Neural crest cell (in vitro differentiated cells): ENCODE measurements around the gene ECI1. TPM values are rescaled to one million over a fixed set of nuclear protein-coding genes. Genes with fewer than 3 reads are reported as not detected.
"Not testable (repeated sequence)": the region's sequence is repeated elsewhere in the genome, so short reads cannot be mapped to it uniquely, and the experiment has no call there.

Source experiments
- DNase-seq: peaks from one replicate; pipeline ENCODE4 v3.0.0; 2021; ENCODE audit warnings: low read depth, mixed read lengths, low spot score
- H3K27ac Mint-ChIP-seq: one replicate; pipeline ENCODE4 v1.8.0; 2021; ENCODE audit warnings: mild to moderate bottlenecking, mixed read lengths; ENCODE audit not compliant: unreplicated experiment
- H3K27me3 Mint-ChIP-seq: 2 replicates; pipeline ENCODE4 v1.8.0; 2021; ENCODE audit warnings: low read depth, mild to moderate bottlenecking, mixed read lengths
- H3K36me3 Mint-ChIP-seq: 2 replicates; pipeline ENCODE4 v1.8.0; 2021; ENCODE audit warnings: low read depth, mild to moderate bottlenecking, mixed read lengths
- H3K4me1 Mint-ChIP-seq: 2 replicates; pipeline ENCODE4 v1.8.0; 2021; ENCODE audit warnings: mixed read lengths
- H3K4me3 Mint-ChIP-seq: one replicate; pipeline ENCODE4 v1.8.0; 2021; ENCODE audit warnings: mild to moderate bottlenecking, mixed read lengths
- H3K9me3 Mint-ChIP-seq: 2 replicates; pipeline ENCODE4 v1.8.0; 2021; ENCODE audit warnings: mixed read lengths
- total RNA-seq: library from RNA; stranded (reverse); gene quantifications from 2 replicates; pipeline ENCODE4 v1.2.1, GENCODE V29; 2021
- TF ChIP-seq, protein P1 (sequence below): fragments of 200-600 bp; sonication (generic); conservative IDR thresholded peaks from 2 replicates; pipeline ENCODE4 v1.5.0; 2021; ENCODE audit warnings: antibody characterized with exemption, mild to moderate bottlenecking

Gene ECI1
- total RNA-seq, 1 donor from 2014 or later = 79.2 TPM

- TF ChIP-seq, protein P1, sequence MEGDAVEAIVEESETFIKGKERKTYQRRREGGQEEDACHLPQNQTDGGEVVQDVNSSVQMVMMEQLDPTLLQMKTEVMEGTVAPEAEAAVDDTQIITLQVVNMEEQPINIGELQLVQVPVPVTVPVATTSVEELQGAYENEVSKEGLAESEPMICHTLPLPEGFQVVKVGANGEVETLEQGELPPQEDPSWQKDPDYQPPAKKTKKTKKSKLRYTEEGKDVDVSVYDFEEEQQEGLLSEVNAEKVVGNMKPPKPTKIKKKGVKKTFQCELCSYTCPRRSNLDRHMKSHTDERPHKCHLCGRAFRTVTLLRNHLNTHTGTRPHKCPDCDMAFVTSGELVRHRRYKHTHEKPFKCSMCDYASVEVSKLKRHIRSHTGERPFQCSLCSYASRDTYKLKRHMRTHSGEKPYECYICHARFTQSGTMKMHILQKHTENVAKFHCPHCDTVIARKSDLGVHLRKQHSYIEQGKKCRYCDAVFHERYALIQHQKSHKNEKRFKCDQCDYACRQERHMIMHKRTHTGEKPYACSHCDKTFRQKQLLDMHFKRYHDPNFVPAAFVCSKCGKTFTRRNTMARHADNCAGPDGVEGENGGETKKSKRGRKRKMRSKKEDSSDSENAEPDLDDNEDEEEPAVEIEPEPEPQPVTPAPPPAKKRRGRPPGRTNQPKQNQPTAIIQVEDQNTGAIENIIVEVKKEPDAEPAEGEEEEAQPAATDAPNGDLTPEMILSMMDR = no peak
- Mint-ChIP-seq H3K36me3 (peaks cover 5% of the 10 kb centered on the region), H3K9me3 (no peaks in the 10 kb centered on the region), H3K27ac (no peak overlapping the region), H3K27me3 (peaks cover 15% of the 10 kb centered on the region), H3K4me3 (peak overlapping the region; percentile 83), H3K4me1 (peaks cover 23% of the 10 kb centered on the region)
- DNase-seq = no peak
These were observed 46.8 kb downstream of the ECI1 start for GRCh38 chr16:2204416-2205103.

- Mint-ChIP-seq H3K4me1 (peaks cover 23% of the 10 kb centered on the region), H3K27me3 (peaks cover 22% of the 10 kb centered on the region), H3K4me3 (peak overlapping the region; percentile 83)
- H3K36me3 Mint-ChIP-seq, DNase-seq, H3K27ac Mint-ChIP-seq, H3K9me3 Mint-ChIP-seq: not testable (repeated sequence)
These were observed 48.2 kb downstream of the ECI1 start for GRCh38 chr16:2203119-2203688.

DNA sequence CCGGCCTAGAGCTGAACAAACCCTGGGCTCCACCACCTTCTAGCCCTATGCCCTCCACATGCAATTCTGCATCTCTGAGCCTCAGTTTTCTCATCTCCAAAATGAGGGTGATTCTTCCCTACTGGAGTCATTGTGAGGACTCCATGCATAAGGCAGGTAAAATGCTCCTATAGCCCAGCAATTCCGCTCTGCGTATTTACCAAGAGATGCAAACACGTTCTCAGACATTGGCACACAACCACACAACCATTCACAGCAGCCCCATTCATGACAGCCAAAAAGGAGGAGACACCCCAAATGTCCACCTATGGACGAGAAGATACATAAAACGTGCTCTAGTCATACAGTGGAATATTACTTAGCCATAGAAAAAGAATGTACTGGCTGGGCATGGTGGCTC is 51.1 kb downstream of the ECI1 start:
- no peak for DNase-seq
- H3K4me1 Mint-ChIP-seq = peaks cover 10% of the 10 kb centered on the region
- H3K9me3 Mint-ChIP-seq = no peaks in the 10 kb centered on the region
- TF ChIP-seq, protein P1 = no peak
- H3K36me3 Mint-ChIP-seq = no peaks in the 10 kb centered on the region
- peak overlapping the region; percentile 27 for H3K4me3 Mint-ChIP-seq
- H3K27me3 Mint-ChIP-seq = peaks cover 30% of the 10 kb centered on the region
- no peak overlapping the region for H3K27ac Mint-ChIP-seq

DNA sequence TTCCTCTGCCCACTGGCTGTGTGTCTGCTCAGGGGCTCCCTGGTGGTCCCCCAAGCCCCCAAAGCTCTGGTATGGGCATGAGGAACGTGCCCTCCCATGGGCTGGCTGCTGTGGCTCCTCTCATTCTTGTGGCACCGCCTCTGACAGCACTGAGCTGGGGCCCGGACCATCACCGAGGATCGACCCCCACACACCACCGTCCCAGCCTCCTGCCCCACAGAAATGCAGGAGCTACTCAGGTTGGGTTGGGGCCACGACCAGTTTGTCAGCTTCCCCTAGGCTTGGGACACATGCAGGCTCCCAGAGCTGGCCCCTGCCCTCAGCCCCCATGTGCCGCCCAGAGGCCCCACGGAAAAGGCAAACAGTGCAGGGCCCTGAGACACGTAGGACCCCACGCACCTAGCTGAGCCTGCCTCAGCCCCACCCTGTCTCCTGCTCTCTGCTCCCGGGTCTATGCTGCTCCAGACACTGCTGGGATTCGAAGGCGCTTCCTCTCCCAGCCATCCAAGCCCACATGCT is 51.7 kb downstream of the ECI1 start:
- DNase-seq = no peak
- Mint-ChIP-seq H3K4me1 (peaks cover 14% of the 10 kb centered on the region), H3K4me3 (peak overlapping the region; percentile 27), H3K27me3 (peaks cover 33% of the 10 kb centered on the region), H3K36me3 (no peaks in the 10 kb centered on the region), H3K27ac (no peak overlapping the region), H3K9me3 (no peaks in the 10 kb centered on the region)
- TF ChIP-seq, protein P1 = no peak

DNA sequence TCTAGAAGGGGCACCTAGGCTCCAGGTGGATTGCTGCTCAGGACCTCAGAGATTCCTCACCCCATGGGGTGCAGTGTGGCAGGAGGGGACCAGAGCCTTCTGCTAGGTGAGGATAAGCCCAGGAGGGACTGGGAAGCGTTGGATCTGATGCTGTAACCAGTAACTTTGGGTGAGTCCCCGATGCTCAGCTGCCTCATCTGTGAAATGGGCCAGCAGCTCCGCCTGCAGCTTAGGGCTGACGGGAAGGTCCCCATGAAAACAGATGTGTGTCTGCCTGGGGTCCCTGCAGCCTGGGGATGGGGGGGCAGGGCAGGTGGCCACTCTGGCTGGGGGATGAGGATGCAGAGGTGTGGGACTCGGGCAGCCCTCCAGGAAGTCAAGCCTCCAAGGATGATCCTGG is 52.3 kb downstream of the ECI1 start:
- TF ChIP-seq, protein P1 = no peak
- H3K4me3 Mint-ChIP-seq = peak overlapping the region; percentile 81

GRCh38 chr16:2198283-2198682 is 53.1 kb downstream of the ECI1 start:
- Mint-ChIP-seq H3K27ac (no peak overlapping the region), H3K27me3 (peaks cover 31% of the 10 kb centered on the region), H3K4me3 (peak overlapping the region; percentile 81), H3K4me1 (peaks cover 6% of the 10 kb centered on the region), H3K36me3 (no peaks in the 10 kb centered on the region), H3K9me3 (no peaks in the 10 kb centered on the region)
- TF ChIP-seq, protein P1 = no peak
- no peak for DNase-seq

More for the DNA sequence above, 52.3 kb downstream of the ECI1 start:
- Mint-ChIP-seq H3K27me3 (peaks cover 34% of the 10 kb centered on the region), H3K36me3 (no peaks in the 10 kb centered on the region), H3K27ac (no peak overlapping the region), H3K4me1 (peaks cover 10% of the 10 kb centered on the region), H3K9me3 (no peaks in the 10 kb centered on the region)
- DNase-seq = no peak
